Breast epithelium (tissue), 4 donors: ENCODE measurements around the gene DCN. TPM values are rescaled to one million over a fixed set of nuclear protein-coding genes. Genes with fewer than 3 reads are reported as not detected.

Experiments used
- DNase-seq, 2 donors: peaks; one replicate each; pipeline ENCODE4 v3.0.0-alpha.2; 2019; ENCODE audit warnings: low spot score in 2 of 2
- H3K27ac ChIP-seq, 2 donors: fragments of 200-600 bp; sonication (generic) in 1 of 2; one replicate each; pipeline ENCODE4 v1.5.1; 2016 to 2019; ENCODE audit warnings: mild to moderate bottlenecking in 1 of 2
- H3K27me3 ChIP-seq, 2 donors: fragments of 200-600 bp; sonication (generic) in 1 of 2; one replicate each; pipeline versions ENCODE4 v1.5.1 to v1.6.0; 2017 to 2019; ENCODE audit warnings: control low read depth in 1 of 2, mild to moderate bottlenecking in 1 of 2
- H3K36me3 ChIP-seq: fragments of 200-600 bp; one replicate; pipeline ENCODE4 v1.5.1; 2019
- H3K4me1 ChIP-seq, 2 donors: fragments of 200-600 bp; sonication (generic); one replicate each; pipeline ENCODE4 v1.5.1; 2016 to 2019; ENCODE audit warnings: control low read depth in 1 of 2
- H3K4me3 ChIP-seq, 3 donors: fragments of 200-600 bp; sonication (generic); 1 replicate in 2 of 3; 2 replicates in 1 of 3; pipeline ENCODE4 v1.5.1; 2016 to 2019; ENCODE audit warnings: mild to moderate bottlenecking in 3 of 3, moderate library complexity in 2 of 3
- H3K9me3 ChIP-seq, 2 donors: fragments of 200-600 bp; sonication (generic) in 1 of 2; one replicate each; pipeline ENCODE4 v1.5.1; 2016 to 2019; ENCODE audit warnings: control low read depth in 1 of 2
- CTCF ChIP-seq, 3 donors: fragments of 450-650 bp; IDR thresholded peaks; one replicate each; pipeline ENCODE4 v1.5.1; 2016 to 2017; ENCODE audit warnings: antibody characterized with exemption in 3 of 3, mild to moderate bottlenecking in 3 of 3, moderate library complexity in 3 of 3
- POLR2A ChIP-seq: fragments of 450-650 bp; IDR thresholded peaks from one replicate; pipeline ENCODE4 v1.6.1; 2016; ENCODE audit warnings: antibody characterized with exemption, mild to moderate bottlenecking, moderate library complexity
- POLR2AphosphoS5 ChIP-seq, 3 donors: sonication (generic); formaldehyde crosslinking; IDR thresholded peaks; one replicate each; pipeline ENCODE4 v1.6.1; 2017; ENCODE audit warnings: antibody characterized with exemption in 3 of 3
- intact Hi-C: fragments of 100-400 bp; cut with DNase I; formaldehyde crosslinking; loops from one replicate; pipeline ENCODE4 v1.15.1; 2023; ENCODE audit warnings: low total_unique reads
- total RNA-seq, 3 donors: library from RNA; depleted of rRNA; stranded (reverse); fragments of >200 nt; gene quantifications; one replicate each; pipeline ENCODE4 v1.1.0, GENCODE V29; 2016

DCN gene
- total RNA-seq, 3 donors from 2014 or later: 1,081 to 4,374 (median 1,702) TPM

GRCh38 chr12:91138337-91138920 lies 44.2 kb downstream of the DCN start:
- no peak overlapping the region for H3K4me3 ChIP-seq
- no peaks in the 10 kb centered on the region for H3K27me3 ChIP-seq
- no peaks in the 10 kb centered on the region for H3K4me1 ChIP-seq
- no peaks in the 10 kb centered on the region for H3K9me3 ChIP-seq
- H3K27ac ChIP-seq: peak overlapping the region; percentile 57 to 66
- H3K36me3 ChIP-seq: no peaks in the 10 kb centered on the region
- TF ChIP-seq POLR2A: no peak
- no peak for TF ChIP-seq CTCF (IDR thresholded peaks at IDR 0.05)
- no peak for TF ChIP-seq POLR2AphosphoS5 (IDR thresholded peaks at IDR 0.05)
- intact Hi-C loops: no loop called here
- DNase-seq: no peak

- Histone ChIP-seq H3K4me1 (no peaks in the 10 kb centered on the region), H3K36me3 (no peaks in the 10 kb centered on the region), H3K9me3 (no peaks in the 10 kb centered on the region), H3K27ac (no peak overlapping the region), H3K27me3 (no peaks in the 10 kb centered on the region), H3K4me3 (no peak overlapping the region)
- DNase-seq: no peak
- TF ChIP-seq CTCF (IDR thresholded peaks at IDR 0.05) (no peak), POLR2AphosphoS5 (IDR thresholded peaks at IDR 0.05) (no peak), POLR2A (no peak)
- intact Hi-C loops: no loop called here
These were observed 48.7 kb downstream of the DCN start for GRCh38 chr12:91133871-91134270.

GRCh38 chr12:91129662-91130362 lies 52.8 kb downstream of the DCN start:
- no peak for TF ChIP-seq CTCF (IDR thresholded peaks at IDR 0.05)
- no peak for TF ChIP-seq POLR2A
- H3K4me1 ChIP-seq: no peaks in the 10 kb centered on the region
- intact Hi-C loops: no loop called here
- no peaks in the 10 kb centered on the region for H3K36me3 ChIP-seq
- H3K9me3 ChIP-seq: no peaks in the 10 kb centered on the region
- no peak overlapping the region for H3K27ac ChIP-seq
- no peaks in the 10 kb centered on the region for H3K27me3 ChIP-seq
- H3K4me3 ChIP-seq: no peak overlapping the region
- no peak for DNase-seq

GRCh38 chr12:91127751-91128150 lies 54.9 kb downstream of the DCN start:
- no peak overlapping the region for H3K27ac ChIP-seq
- no peaks in the 10 kb centered on the region for H3K36me3 ChIP-seq
- no peak overlapping the region for H3K4me3 ChIP-seq
- no peaks in the 10 kb centered on the region for H3K27me3 ChIP-seq
- TF ChIP-seq POLR2AphosphoS5 (IDR thresholded peaks at IDR 0.05) (no peak), POLR2A (no peak)
- no peaks in the 10 kb centered on the region for H3K9me3 ChIP-seq
- H3K4me1 ChIP-seq: no peaks in the 10 kb centered on the region
- no peak for DNase-seq
- intact Hi-C loops: no loop called here

- H3K36me3 ChIP-seq: no peaks in the 10 kb centered on the region
- no peaks in the 10 kb centered on the region for H3K9me3 ChIP-seq
- TF ChIP-seq POLR2AphosphoS5 (IDR thresholded peaks at IDR 0.05): no peak
- TF ChIP-seq CTCF (IDR thresholded peaks at IDR 0.05): no peak
- no peak for TF ChIP-seq POLR2A
- intact Hi-C loops: no loop called here
- no peaks in the 10 kb centered on the region for H3K4me1 ChIP-seq
- no peak overlapping the region for H3K27ac ChIP-seq
- no peaks in the 10 kb centered on the region for H3K27me3 ChIP-seq
- H3K4me3 ChIP-seq: no peak overlapping the region
- DNase-seq: no peak
These were observed 55.3 kb downstream of the DCN start for GRCh38 chr12:91127306-91127705.
